WTC11 (cell line): Measurements from ENCODE around the gene OSGEPL1. TPM values are rescaled to one million over a fixed set of nuclear protein-coding genes. Genes with fewer than 3 reads are reported as not detected.
A peak's percentile ranks its signal among the peaks of the same experiment; 100 is the strongest.

Experiments used
- ATAC-seq: fragments of 200-7000 bp; cut with Tn5 transposase; 2 replicates; pipeline ENCODE4 v1.10.0; 2021; ENCODE audit warnings: mild to moderate bottlenecking, moderate library complexity
- CTCF ChIA-PET: fragments of 300-600 bp; sonication (Branson Sonifier 250); formaldehyde crosslinking; loops from one replicate; lab custom pipeline; 2021; ENCODE audit warnings: antibody characterized with exemption; lab: Charles Lee
- POLR2A ChIA-PET: fragments of 350-600 bp; sonication (Branson Sonifier 250); formaldehyde crosslinking; loops from one replicate; lab custom pipeline; 2021; ENCODE audit warnings: antibody characterized with exemption; lab: Charles Lee
- DNase-seq: peaks from one replicate; pipeline ENCODE4 v3.0.0; 2021; ENCODE audit warnings: low spot score
- H3K27ac Mint-ChIP-seq: 2 replicates; pipeline ENCODE4 v1.8.0; 2021; ENCODE audit warnings: mixed read lengths
- H3K27me3 Mint-ChIP-seq: 2 replicates; pipeline ENCODE4 v1.8.0; 2021; ENCODE audit warnings: low read depth, mild to moderate bottlenecking, moderate library complexity, mixed read lengths
- H3K36me3 Mint-ChIP-seq: 2 replicates; pipeline ENCODE4 v1.8.0; 2021; ENCODE audit warnings: mixed read lengths
- H3K4me1 Mint-ChIP-seq: 2 replicates; pipeline ENCODE4 v1.8.0; 2022; ENCODE audit warnings: mixed read lengths
- H3K4me3 Mint-ChIP-seq: 2 replicates; pipeline ENCODE4 v1.8.0; 2021; ENCODE audit warnings: mild to moderate bottlenecking, moderate library complexity, mixed read lengths
- H3K9me3 Mint-ChIP-seq: 2 replicates; pipeline ENCODE4 v1.8.0; 2021; ENCODE audit warnings: mixed read lengths
- CREM ChIP-seq: sonication (generic); formaldehyde crosslinking; IDR thresholded peaks from 2 replicates; pipeline ENCODE4 v1.8.1; 2022; ENCODE audit warnings: mild to moderate bottlenecking, missing genetic modification reagents, moderate library complexity
- ELF4 ChIP-seq: sonication (generic); formaldehyde crosslinking; IDR thresholded peaks from 2 replicates; pipeline ENCODE4 v1.8.1; 2022; ENCODE audit warnings: low read depth, mild to moderate bottlenecking, moderate library complexity, missing genetic modification reagents
- EMX1 ChIP-seq: fragments of 250-450 bp; sonication (Bioruptor Pico); IDR thresholded peaks from 2 replicates; pipeline ENCODE4 v1.8.0; 2021; ENCODE audit warnings: mild to moderate bottlenecking
- ESRRA ChIP-seq: sonication (generic); formaldehyde crosslinking; IDR thresholded peaks from 2 replicates; pipeline ENCODE4 v1.8.1; 2022; ENCODE audit warnings: mild to moderate bottlenecking, missing genetic modification reagents, borderline replicate concordance
- GABPB1 ChIP-seq: sonication (generic); formaldehyde crosslinking; IDR thresholded peaks from 2 replicates; pipeline ENCODE4 v1.8.1; 2023; ENCODE audit warnings: mild to moderate bottlenecking, missing genetic modification reagents
- GTF2I ChIP-seq: fragments of 250-450 bp; sonication (Bioruptor Pico); conservative IDR thresholded peaks from 2 replicates; pipeline ENCODE4 v1.4.0; 2021; ENCODE audit warnings: mild to moderate bottlenecking
- TEAD1 ChIP-seq: sonication (generic); formaldehyde crosslinking; IDR thresholded peaks from 2 replicates; pipeline ENCODE4 v1.8.0; 2022; ENCODE audit warnings: mild to moderate bottlenecking, missing genetic modification reagents
- TP53 ChIP-seq: sonication (generic); formaldehyde crosslinking; IDR thresholded peaks from 2 replicates; pipeline ENCODE4 v1.8.1; 2023; ENCODE audit warnings: mild to moderate bottlenecking, missing genetic modification reagents
- total RNA-seq: library from RNA; stranded (reverse); gene quantifications from 3 replicates; pipeline ENCODE4 v1.2.3, GENCODE V29; 2021
- TF ChIP-seq, protein P1 (sequence below): sonication (generic); formaldehyde crosslinking; IDR thresholded peaks from 2 replicates; pipeline ENCODE4 v1.8.1; 2023; ENCODE audit warnings: mild to moderate bottlenecking, moderate library complexity, missing genetic modification reagents
- TF ChIP-seq, protein P2 (sequence below): sonication (generic); formaldehyde crosslinking; IDR thresholded peaks from 2 replicates; pipeline ENCODE4 v1.8.1; 2023; ENCODE audit warnings: mild to moderate bottlenecking, missing genetic modification reagents, moderate library complexity
- TF ChIP-seq, protein P3 (sequence below): sonication (generic); formaldehyde crosslinking; IDR thresholded peaks from 2 replicates; pipeline ENCODE4 v1.8.1; 2022; ENCODE audit warnings: low read depth, missing genetic modification reagents, borderline replicate concordance
- TF ChIP-seq, protein P4 (sequence below): sonication (generic); formaldehyde crosslinking; conservative IDR thresholded peaks from 2 replicates; pipeline ENCODE4 v1.8.1; 2022; ENCODE audit warnings: mild to moderate bottlenecking, missing genetic modification reagents
- TF ChIP-seq, protein P5 (sequence below): fragments of 250-450 bp; sonication (Bioruptor Pico); conservative IDR thresholded peaks from 2 replicates; pipeline ENCODE4 v1.9.0; 2021; ENCODE audit warnings: mild to moderate bottlenecking
- TF ChIP-seq, protein P6 (sequence below): fragments of 250-450 bp; sonication (Bioruptor Pico); IDR thresholded peaks from 2 replicates; pipeline ENCODE4 v1.8.0; 2021; ENCODE audit warnings: mild to moderate bottlenecking
- TF ChIP-seq, protein P7 (sequence below): sonication (generic); formaldehyde crosslinking; IDR thresholded peaks from 2 replicates; pipeline ENCODE4 v1.8.0; 2022; ENCODE audit warnings: mild to moderate bottlenecking, missing genetic modification reagents
- TF ChIP-seq, protein P8 (sequence below): fragments of 250-450 bp; sonication (Bioruptor Pico); IDR thresholded peaks from 2 replicates; pipeline ENCODE4 v1.9.0; 2021; ENCODE audit warnings: mild to moderate bottlenecking, borderline replicate concordance

The OSGEPL1 gene
- total RNA-seq, 1 experiment from 2014 or later: 15.2 TPM

DNA sequence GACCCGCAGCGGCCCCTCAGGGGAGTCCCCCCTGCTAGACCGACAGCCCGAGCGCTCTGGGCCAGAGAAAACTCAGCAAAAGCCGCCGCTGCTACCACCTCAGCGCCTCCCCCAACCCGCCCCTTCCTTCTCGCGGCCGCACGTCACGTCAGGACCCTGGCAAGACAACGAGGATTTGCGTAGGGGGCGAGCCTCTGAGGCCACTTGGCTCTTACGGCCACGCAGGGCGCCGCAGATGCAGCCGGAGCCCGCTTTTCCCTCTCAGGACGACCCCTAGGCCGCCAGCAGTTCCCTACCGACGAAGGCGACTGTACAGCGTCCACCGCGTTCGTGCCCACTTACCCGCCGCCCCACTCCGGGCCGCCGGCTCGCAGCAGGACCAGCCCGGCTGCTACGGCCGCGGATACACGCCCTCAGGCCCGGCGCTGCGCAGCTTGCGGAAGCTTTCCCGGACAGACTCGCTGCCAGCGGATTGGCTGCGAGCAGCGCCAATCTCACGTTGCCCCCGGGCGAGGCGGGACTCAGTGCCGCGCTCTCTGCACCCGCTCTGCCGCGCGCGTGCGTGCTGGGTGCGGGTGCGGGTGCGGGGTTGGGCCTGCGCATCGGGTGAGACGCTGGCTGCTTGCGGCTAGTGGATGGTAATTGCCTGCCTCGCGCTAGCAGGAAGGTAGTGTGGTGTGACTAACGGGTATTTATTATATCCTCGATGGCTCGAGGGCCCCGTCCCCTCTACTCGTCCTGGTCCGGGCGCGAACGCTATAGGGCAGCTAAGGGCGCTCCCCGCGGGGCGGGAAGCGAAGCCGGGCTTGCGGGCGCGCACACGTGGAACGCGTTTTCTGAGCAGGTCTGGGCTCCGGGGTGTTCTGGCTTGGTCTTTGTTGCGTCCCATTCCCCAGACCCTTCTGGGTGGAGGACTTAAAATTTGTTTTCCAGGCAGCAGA is 21.6 kb upstream of the OSGEPL1 start, which contains the start of the genes ORMDL1 and PMS1 (continued):
- TF ChIP-seq, protein P1, sequence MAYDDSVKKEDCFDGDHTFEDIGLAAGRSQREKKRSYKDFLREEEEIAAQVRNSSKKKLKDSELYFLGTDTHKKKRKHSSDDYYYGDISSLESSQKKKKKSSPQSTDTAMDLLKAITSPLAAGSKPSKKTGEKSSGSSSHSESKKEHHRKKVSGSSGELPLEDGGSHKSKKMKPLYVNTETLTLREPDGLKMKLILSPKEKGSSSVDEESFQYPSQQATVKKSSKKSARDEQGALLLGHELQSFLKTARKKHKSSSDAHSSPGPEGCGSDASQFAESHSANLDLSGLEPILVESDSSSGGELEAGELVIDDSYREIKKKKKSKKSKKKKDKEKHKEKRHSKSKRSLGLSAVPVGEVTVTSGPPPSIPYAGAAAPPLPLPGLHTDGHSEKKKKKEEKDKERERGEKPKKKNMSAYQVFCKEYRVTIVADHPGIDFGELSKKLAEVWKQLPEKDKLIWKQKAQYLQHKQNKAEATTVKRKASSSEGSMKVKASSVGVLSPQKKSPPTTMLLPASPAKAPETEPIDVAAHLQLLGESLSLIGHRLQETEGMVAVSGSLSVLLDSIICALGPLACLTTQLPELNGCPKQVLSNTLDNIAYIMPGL: peak; percentile 93
- TF ChIP-seq, protein P2, sequence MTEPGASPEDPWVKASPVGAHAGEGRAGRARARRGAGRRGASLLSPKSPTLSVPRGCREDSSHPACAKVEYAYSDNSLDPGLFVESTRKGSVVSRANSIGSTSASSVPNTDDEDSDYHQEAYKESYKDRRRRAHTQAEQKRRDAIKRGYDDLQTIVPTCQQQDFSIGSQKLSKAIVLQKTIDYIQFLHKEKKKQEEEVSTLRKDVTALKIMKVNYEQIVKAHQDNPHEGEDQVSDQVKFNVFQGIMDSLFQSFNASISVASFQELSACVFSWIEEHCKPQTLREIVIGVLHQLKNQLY: 0 out of 2 replicates have a peak, but pooled peaks have one; percentile 60
- TF ChIP-seq GABPB1 (CRISPR knock-in tag): peak; percentile 52; the same call in 1 of the 2 replicates
- TF ChIP-seq, protein P3, sequence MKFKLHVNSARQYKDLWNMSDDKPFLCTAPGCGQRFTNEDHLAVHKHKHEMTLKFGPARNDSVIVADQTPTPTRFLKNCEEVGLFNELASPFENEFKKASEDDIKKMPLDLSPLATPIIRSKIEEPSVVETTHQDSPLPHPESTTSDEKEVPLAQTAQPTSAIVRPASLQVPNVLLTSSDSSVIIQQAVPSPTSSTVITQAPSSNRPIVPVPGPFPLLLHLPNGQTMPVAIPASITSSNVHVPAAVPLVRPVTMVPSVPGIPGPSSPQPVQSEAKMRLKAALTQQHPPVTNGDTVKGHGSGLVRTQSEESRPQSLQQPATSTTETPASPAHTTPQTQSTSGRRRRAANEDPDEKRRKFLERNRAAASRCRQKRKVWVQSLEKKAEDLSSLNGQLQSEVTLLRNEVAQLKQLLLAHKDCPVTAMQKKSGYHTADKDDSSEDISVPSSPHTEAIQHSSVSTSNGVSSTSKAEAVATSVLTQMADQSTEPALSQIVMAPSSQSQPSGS (CRISPR knock-in tag): no peak

DNA sequence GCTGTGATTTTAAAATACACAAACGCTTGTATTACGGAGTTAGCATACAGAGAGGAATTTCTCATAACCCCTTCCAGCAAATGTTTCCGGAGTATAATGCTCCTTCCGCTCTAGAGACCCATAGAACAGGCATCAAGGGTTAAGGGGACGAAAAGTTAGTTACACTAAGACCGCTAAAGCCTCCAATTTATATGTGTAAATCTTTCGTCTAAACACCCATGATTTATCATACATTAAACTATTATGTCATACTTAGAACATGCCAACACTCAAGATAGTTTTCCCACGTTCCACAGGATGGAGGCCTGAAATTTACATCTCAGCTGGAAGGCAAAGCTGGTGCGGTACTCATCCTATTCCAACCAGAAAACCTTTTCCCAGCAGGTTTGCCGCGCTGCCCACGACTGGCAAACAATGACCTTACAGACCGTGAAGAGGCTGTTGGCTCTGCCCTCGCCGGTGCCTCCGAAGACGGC is 20.9 kb upstream of the OSGEPL1 start:
- Mint-ChIP-seq H3K9me3 (no peaks in the 10 kb centered on the region), H3K36me3 (peaks cover 48% of the 10 kb centered on the region), H3K27ac (peak overlapping the region; percentile 92), H3K4me1 (peaks cover 29% of the 10 kb centered on the region), H3K4me3 (peak overlapping the region; percentile 82), H3K27me3 (no peaks in the 10 kb centered on the region)
- CTCF ChIA-PET: interaction anchor here (1.1 to 1.9 kb wide), 2 partner anchors 20 to 32 kb away, joined by 3 to 13 read pairs; partner anchors contain the start of gene OSGEPL1
- POLR2A ChIA-PET: interaction anchor here (0.9 to 1.9 kb wide), 2 partner anchors 19 to 21 kb away, joined by 3 to 15 read pairs; partner anchors contain the start of gene OSGEPL1
- DNase-seq: no peak
- TF ChIP-seq, protein P4, sequence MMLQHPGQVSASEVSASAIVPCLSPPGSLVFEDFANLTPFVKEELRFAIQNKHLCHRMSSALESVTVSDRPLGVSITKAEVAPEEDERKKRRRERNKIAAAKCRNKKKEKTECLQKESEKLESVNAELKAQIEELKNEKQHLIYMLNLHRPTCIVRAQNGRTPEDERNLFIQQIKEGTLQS: no peak
- TF ChIP-seq TP53: no peak
- no peak for TF ChIP-seq ELF4 (CRISPR knock-in tag)
- TF ChIP-seq, protein P5, sequence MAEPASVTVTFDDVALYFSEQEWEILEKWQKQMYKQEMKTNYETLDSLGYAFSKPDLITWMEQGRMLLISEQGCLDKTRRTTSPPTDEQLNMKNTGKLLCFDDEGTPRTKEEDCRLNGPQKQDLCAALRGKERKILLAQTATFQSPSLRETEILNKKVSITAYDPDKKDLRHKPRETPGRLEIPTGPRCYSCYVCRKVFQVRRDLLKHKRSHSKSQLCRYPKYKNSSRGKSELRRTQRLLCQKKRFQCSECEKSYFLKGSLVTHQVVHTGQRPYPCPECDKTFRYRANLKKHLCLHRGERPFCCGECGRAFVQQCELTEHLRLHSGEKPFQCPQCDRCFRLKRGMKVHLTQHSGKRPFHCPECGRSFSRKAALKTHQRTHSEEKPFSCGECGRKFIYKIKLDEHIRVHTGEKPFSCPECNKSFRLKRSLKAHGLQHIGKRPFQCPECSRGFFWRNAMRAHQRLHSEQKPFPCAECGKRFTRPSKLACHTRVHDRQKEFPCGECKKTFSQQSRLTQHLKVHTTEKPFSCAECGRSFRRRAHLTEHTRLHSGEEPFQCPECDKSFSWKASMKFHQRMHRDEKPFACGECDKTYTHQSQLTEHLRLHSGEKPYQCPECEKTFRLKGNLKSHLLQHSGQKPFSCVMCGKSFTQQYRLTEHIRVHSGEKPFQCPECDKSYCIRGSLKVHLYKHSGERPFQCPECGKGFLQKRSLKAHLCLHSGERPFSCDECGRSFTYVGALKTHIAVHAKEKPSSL (CRISPR knock-in tag): no peak
- no peak; the same call in 1 of the 2 replicates for TF ChIP-seq ESRRA (CRISPR knock-in tag)
- no peak for TF ChIP-seq EMX1
- TF ChIP-seq, protein P6, sequence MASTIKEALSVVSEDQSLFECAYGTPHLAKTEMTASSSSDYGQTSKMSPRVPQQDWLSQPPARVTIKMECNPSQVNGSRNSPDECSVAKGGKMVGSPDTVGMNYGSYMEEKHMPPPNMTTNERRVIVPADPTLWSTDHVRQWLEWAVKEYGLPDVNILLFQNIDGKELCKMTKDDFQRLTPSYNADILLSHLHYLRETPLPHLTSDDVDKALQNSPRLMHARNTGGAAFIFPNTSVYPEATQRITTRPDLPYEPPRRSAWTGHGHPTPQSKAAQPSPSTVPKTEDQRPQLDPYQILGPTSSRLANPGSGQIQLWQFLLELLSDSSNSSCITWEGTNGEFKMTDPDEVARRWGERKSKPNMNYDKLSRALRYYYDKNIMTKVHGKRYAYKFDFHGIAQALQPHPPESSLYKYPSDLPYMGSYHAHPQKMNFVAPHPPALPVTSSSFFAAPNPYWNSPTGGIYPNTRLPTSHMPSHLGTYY (CRISPR knock-in tag): no peak
- TF ChIP-seq GTF2I (CRISPR knock-in tag): no peak
- no peak for TF ChIP-seq TEAD1
- TF ChIP-seq, protein P7, sequence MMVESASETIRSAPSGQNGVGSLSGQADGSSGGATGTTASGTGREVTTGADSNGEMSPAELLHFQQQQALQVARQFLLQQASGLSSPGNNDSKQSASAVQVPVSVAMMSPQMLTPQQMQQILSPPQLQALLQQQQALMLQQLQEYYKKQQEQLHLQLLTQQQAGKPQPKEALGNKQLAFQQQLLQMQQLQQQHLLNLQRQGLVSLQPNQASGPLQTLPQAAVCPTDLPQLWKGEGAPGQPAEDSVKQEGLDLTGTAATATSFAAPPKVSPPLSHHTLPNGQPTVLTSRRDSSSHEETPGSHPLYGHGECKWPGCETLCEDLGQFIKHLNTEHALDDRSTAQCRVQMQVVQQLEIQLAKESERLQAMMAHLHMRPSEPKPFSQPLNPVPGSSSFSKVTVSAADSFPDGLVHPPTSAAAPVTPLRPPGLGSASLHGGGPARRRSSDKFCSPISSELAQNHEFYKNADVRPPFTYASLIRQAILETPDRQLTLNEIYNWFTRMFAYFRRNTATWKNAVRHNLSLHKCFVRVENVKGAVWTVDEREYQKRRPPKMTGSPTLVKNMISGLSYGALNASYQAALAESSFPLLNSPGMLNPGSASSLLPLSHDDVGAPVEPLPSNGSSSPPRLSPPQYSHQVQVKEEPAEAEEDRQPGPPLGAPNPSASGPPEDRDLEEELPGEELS (CRISPR knock-in tag): no peak
- TF ChIP-seq CREM (CRISPR knock-in tag): no peak
- TF ChIP-seq, protein P8, sequence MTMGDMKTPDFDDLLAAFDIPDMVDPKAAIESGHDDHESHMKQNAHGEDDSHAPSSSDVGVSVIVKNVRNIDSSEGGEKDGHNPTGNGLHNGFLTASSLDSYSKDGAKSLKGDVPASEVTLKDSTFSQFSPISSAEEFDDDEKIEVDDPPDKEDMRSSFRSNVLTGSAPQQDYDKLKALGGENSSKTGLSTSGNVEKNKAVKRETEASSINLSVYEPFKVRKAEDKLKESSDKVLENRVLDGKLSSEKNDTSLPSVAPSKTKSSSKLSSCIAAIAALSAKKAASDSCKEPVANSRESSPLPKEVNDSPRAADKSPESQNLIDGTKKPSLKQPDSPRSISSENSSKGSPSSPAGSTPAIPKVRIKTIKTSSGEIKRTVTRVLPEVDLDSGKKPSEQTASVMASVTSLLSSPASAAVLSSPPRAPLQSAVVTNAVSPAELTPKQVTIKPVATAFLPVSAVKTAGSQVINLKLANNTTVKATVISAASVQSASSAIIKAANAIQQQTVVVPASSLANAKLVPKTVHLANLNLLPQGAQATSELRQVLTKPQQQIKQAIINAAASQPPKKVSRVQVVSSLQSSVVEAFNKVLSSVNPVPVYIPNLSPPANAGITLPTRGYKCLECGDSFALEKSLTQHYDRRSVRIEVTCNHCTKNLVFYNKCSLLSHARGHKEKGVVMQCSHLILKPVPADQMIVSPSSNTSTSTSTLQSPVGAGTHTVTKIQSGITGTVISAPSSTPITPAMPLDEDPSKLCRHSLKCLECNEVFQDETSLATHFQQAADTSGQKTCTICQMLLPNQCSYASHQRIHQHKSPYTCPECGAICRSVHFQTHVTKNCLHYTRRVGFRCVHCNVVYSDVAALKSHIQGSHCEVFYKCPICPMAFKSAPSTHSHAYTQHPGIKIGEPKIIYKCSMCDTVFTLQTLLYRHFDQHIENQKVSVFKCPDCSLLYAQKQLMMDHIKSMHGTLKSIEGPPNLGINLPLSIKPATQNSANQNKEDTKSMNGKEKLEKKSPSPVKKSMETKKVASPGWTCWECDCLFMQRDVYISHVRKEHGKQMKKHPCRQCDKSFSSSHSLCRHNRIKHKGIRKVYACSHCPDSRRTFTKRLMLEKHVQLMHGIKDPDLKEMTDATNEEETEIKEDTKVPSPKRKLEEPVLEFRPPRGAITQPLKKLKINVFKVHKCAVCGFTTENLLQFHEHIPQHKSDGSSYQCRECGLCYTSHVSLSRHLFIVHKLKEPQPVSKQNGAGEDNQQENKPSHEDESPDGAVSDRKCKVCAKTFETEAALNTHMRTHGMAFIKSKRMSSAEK (CRISPR knock-in tag): no peak
- ATAC-seq: 0 out of 2 replicates have a peak, but pooled peaks have one; percentile 1
